Kidney capillary endothelial cell (primary cell): ENCODE measurements around the gene DENND1C.

ENCODE experiments used
- DNase-seq: peaks from one replicate; pipeline ENCODE4 v3.0.0-alpha.2; 2018; ENCODE audit warnings: low spot score

The DENND1C gene

DNA sequence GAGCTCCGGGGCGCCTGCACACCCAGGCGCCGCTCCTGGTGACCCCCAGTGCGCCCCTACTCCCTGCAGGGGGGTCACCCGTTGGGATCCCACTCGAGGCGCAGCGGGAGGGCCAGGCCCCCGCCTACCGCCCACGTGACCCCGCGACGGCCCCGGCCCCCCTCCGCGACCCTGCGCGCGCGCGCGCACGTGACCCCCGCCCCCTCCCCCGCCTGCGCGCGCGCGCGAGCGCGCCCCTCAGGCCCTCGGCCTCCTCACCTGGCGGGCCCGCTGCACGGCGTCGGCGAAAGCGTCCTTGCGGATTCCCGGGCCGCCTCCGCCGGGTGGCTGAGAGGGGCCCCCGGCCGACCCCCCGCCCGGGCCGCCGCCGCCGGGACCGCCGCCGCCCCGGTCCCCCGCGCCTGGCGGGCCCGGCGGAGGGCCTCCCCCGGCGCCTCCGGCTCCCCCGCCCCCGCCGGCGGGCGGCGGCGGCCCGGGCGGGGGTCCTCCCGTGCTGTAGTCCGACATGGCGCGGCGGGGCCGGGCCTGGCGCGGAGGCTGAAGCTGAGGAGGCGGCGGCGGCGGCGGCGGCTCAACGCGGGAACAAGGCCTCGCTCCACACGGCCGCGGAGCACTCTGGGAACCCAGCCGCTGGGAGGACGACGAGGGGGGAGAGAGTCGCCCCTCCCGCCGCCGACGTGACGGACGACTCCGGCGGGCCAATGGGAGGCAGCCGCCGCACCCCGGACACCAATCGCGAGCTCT, 57.2 kb downstream of the DENND1C start, which contains the start of gene KHSRP:
KHSRP (minus strand) TSS at position 617 of the 744 bp plus-strand sequence; CDS start at position 507, 110 bp downstream.
- no peak for DNase-seq

DNA sequence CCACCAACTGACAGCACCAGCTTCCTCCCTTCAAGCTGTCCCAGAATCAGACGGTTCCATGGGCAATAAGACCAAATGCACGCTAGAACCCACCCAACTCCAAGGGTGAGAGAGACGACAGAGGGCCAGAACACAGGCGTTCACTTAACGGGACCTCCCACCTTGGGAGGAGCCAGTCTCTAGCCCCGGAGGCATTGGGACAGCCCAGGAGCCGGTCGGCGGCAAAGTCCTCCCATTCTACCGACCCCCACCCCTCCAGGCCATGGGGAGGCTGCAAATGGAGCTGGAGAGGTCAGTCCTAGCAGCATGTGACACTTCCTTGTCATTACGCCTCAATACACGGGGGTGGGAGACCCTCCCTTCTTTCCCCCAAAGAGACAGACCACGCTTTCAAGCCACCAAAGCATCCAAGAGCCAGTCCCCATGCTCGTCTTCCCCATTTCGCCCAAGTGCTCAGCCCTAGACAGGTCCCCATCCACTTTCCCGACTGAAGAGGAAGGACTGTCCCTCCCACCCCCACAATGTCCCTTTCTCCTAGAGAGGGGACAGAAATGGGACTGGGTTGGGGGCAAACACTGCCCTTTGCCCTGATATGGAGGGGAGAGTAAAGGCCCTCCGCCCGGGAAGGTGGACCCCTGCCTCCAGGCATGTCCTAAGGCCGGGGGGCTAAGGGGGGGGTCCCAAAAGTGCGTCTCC, 57.9 kb downstream of the DENND1C start:
- DNase-seq, result peak; percentile 30

DNA sequence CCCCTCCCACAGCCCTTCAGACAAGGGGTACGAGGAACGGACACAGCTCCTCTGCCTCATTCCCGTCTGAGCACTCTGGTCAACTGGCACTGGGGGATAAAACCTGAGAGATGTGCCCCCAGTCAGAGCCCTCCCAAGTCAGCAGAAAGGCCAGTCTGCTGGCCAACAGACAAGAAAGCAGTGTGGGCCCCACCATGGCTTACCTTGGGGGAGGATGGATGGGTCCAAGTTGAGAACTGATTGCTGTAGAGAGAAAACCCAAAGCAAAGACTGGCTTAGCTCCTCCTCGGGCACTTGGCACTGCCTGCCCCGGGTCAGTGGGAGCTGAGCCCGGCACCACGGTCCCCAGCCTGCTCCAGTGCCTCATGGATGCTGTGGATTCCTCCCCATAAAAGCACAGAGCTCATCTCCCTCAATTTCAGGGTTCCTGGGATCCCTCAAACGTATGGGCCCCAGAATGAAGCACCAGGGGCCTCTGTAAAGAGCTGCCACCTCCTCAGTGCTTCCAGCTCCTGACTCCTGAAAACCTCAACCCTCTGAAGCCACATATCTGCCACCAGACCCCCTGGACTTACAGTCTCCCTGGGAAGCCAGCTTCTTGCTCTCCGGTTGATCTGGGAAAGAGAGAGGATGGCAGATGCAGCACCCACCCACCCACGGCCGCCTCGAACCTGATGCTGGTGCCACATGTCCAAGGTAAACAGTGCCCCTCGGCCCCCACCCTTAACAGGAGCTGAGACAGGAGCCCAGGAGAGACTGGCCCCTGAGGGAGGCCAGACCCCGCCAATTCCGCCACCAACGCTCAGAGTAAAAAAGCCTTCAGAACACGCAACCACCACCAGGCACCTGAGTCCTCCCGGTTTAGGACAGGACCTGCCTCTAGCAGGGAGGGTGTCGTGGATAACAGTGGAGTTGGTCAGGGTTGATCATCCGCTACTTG, 60.2 kb downstream of the DENND1C start:
- no peak for DNase-seq

DNA sequence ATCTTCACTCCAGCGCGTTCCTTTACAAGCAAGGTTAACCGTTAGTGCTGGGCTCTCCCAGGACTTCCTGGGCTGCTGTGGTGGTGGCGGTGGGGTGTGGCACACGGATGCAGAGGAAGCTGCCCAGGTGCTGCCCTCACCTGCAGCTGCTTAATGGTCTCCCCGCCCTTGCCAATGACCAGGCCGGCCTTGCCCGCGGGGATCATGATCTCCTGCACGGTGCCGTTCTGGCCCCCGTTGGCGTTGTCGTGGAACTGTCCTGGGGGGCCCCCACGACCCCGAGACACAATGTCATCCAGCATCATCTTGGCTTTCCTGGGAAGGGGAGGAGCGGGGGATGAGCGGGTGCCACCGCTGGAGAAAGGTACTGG, 63.0 kb downstream of the DENND1C start:
- DNase-seq, result no peak

DNA sequence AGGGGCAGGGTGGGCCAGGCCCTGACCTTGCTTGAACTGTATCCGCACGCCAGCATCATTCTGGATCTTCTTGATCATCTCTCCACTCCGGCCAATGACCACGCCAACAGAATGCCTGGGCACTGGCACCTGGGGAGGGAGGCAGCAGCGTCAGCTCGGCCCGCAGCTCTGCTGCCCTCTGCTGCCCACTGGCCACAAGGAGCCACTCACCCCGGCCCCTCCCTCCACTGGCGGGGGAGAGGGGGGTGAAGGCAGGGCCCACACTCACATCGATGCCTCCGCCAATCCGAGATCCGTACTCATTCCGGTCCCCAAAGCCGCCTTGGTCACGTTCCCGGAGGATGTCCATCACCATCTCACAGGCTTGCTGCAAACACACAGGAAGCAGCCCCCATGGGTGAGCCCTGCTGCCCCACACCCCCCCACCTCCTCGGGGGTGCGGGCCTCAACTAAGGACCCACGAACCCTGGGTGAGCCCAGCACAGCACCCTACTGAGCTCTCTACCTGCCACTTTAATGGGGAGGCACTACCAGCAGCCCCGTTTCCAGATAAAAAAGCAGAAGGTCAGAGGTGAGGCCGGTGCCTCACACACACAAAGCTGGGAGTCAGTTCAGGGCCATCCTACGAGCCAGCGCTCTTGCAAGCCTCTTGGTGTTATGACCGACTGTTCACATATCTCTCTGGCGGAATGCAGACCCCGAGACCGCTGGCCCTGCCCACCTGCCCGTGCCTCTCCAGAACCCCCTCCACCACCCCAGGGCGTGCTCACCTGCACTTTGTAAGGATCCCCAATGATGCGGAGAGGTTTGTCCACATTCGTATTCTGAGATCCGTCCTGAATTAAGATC, 63.6 kb downstream of the DENND1C start:
- no peak for DNase-seq
